ENCODE data around the gene MUSK. TPM values are rescaled to one million over a fixed set of nuclear protein-coding genes. Genes with fewer than 3 reads are reported as not detected.

MUSK gene
- total RNA-seq, 1 donor from 2014 or later: 0.24 TPM

- Histone ChIP-seq H3K4me2 (no peak overlapping the region), H3K36me3 (no peaks in the 10 kb centered on the region), H3K79me2 (ENCODE audit: low read depth) (no peaks in the 10 kb centered on the region), H3F3A (ENCODE audit: low read depth) (no peaks in the 10 kb centered on the region), H2AFZ (replicated peaks) (no peak overlapping the region), H3K27me3 (no peaks in the 10 kb centered on the region), H3K9me3 (ENCODE audit: low read depth) (no peaks in the 10 kb centered on the region), H4K20me1 (ENCODE audit: low read depth) (no peaks in the 10 kb centered on the region), H3K9ac (no peak overlapping the region), H3K4me3 (no peak overlapping the region), H3K4me1 (no peaks in the 10 kb centered on the region), H3K27ac (no peak overlapping the region)
- no peak overlapping the region for H3K4me3 Mint-ChIP-seq
- no peak for TF ChIP-seq CTCF (IDR thresholded peaks at IDR 0.05)
- TF ChIP-seq EZH2 (IDR thresholded peaks at IDR 0.05): no peak
- TF ChIP-seq EZH2phosphoT487 (IDR thresholded peaks at IDR 0.05): no peak
- peaks cover 4% of the 10 kb centered on the region for H3K9me3 Mint-ChIP-seq
- no peaks in the 10 kb centered on the region for H3K36me3 Mint-ChIP-seq
- H3K27ac Mint-ChIP-seq: no peak overlapping the region
- DNase-seq (ENCODE audit: low spot score): no peak
- no peaks in the 10 kb centered on the region for H3K4me1 Mint-ChIP-seq
- H3K27me3 Mint-ChIP-seq (ENCODE audit: insufficient read depth, low read depth): no peaks in the 10 kb centered on the region
Observed at GRCh38 chr9:110788871-110789270, 120.3 kb downstream of the MUSK start.

GRCh38 chr9:110797611-110798010, 129.0 kb downstream of the MUSK start:
- peaks cover 5% of the 10 kb centered on the region for H3K9me3 Mint-ChIP-seq
- H3K27me3 ChIP-seq: no peaks in the 10 kb centered on the region
- no peak overlapping the region for H3K9ac ChIP-seq
- no peaks in the 10 kb centered on the region for H3F3A ChIP-seq (ENCODE audit: low read depth)
- no peak for TF ChIP-seq EZH2phosphoT487 (IDR thresholded peaks at IDR 0.05)
- TF ChIP-seq EZH2 (IDR thresholded peaks at IDR 0.05): no peak
- TF ChIP-seq CTCF (IDR thresholded peaks at IDR 0.05): no peak
- no peak overlapping the region for H3K4me3 ChIP-seq
- peaks cover 2% of the 10 kb centered on the region for H3K27me3 Mint-ChIP-seq (ENCODE audit: insufficient read depth, low read depth)
- H3K27ac ChIP-seq: no peak overlapping the region
- DNase-seq (ENCODE audit: low spot score): no peak
- peaks cover 17% of the 10 kb centered on the region for H3K4me1 Mint-ChIP-seq
- no peaks in the 10 kb centered on the region for H4K20me1 ChIP-seq (ENCODE audit: low read depth)
- no peak overlapping the region for H3K4me3 Mint-ChIP-seq
- H3K4me1 ChIP-seq: no peaks in the 10 kb centered on the region
- H3K27ac Mint-ChIP-seq: no peak overlapping the region
- no peaks in the 10 kb centered on the region for H3K36me3 ChIP-seq
- no peaks in the 10 kb centered on the region for H3K36me3 Mint-ChIP-seq
- no peaks in the 10 kb centered on the region for H3K79me2 ChIP-seq (ENCODE audit: low read depth)
- H3K9me3 ChIP-seq (ENCODE audit: low read depth): no peaks in the 10 kb centered on the region
- no peak overlapping the region for H3K4me2 ChIP-seq
- no peak overlapping the region for H2AFZ ChIP-seq (replicated peaks)

- Histone ChIP-seq H3K9ac (no peak overlapping the region), H2AFZ (replicated peaks) (no peak overlapping the region), H3K27ac (no peak overlapping the region), H3K4me1 (no peaks in the 10 kb centered on the region), H3K36me3 (no peaks in the 10 kb centered on the region), H4K20me1 (ENCODE audit: low read depth) (no peaks in the 10 kb centered on the region), H3F3A (ENCODE audit: low read depth) (no peaks in the 10 kb centered on the region), H3K9me3 (ENCODE audit: low read depth) (no peaks in the 10 kb centered on the region), H3K27me3 (no peaks in the 10 kb centered on the region), H3K4me2 (no peak overlapping the region), H3K79me2 (ENCODE audit: low read depth) (no peaks in the 10 kb centered on the region), H3K4me3 (no peak overlapping the region)
- no peak for DNase-seq (ENCODE audit: low spot score)
- Mint-ChIP-seq H3K4me1 (peaks cover 20% of the 10 kb centered on the region), H3K4me3 (no peak overlapping the region), H3K36me3 (no peaks in the 10 kb centered on the region), H3K9me3 (peaks cover 5% of the 10 kb centered on the region), H3K27me3 (ENCODE audit: insufficient read depth, low read depth) (peaks cover 2% of the 10 kb centered on the region), H3K27ac (no peak overlapping the region)
- TF ChIP-seq EZH2 (IDR thresholded peaks at IDR 0.05) (no peak), EZH2phosphoT487 (IDR thresholded peaks at IDR 0.05) (no peak), CTCF (IDR thresholded peaks at IDR 0.05) (no peak)
Observed at GRCh38 chr9:110799396-110799795, 130.8 kb downstream of the MUSK start.

Measured in neural progenitor cell (in vitro differentiated cells).